IPS-15b (cell line): ENCODE results near the gene NPAS2.

ENCODE experiments used
- H3K27me3 ChIP-seq: one replicate; pipeline ENCODE4 v1.6.1; 2013; ENCODE audit warnings: low read length; ENCODE audit not compliant: control insufficient read depth, insufficient read depth
- H3K36me3 ChIP-seq: one replicate; pipeline ENCODE4 v1.6.1; 2013; ENCODE audit warnings: low read length; ENCODE audit not compliant: control insufficient read depth, insufficient read depth
- H3K4me1 ChIP-seq: one replicate; pipeline ENCODE4 v1.6.1; 2013; ENCODE audit warnings: mild to moderate bottlenecking, low read length; ENCODE audit not compliant: control insufficient read depth, insufficient read depth
- H3K4me3 ChIP-seq: one replicate; pipeline ENCODE4 v1.5.1; 2013; ENCODE audit warnings: low read depth, low read length
- H3K9ac ChIP-seq: one replicate; pipeline ENCODE4 v1.6.1; 2013; ENCODE audit warnings: low read depth, mild to moderate bottlenecking, low read length
- H3K9me3 ChIP-seq: one replicate; pipeline ENCODE4 v1.6.1; 2013; ENCODE audit warnings: mild to moderate bottlenecking, low read length; ENCODE audit not compliant: control insufficient read depth, insufficient read depth

NPAS2 gene

DNA sequence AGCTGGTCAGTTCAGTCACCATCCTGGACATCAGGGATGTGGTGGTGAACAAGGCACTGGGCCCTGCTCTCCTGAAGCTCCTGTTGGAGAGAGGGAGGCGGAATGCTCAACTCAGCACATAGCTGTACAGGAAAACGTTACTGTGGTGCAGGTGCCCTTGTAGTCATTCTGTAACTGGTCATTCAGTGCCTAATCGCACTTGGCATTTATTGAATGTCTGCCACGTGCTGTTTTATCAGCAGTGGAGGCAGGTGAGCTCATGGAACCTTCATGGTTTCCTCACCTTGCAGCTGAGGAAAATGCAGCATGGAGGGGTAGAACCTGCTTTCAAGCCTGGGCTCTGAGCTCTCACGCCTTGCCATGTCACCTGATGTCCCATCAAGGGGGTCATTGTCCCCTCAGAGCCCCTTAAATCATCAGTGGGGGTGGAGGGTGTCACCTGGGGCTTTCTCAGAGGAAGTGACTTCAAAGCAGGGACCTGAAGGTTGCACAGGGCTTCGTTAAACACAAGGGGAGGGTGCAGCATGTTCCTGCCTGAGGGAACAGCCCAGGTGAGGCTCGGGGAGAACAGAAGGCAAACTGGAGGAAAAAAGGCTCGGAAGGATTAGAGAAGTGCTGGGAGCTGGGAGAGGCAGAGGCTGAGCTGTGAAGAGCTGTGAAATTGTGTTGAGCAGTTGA is 126.1 kb downstream of the NPAS2 start:
- Histone ChIP-seq H3K4me3 (no peak overlapping the region), H3K27me3 (no peaks in the 10 kb centered on the region), H3K9ac (no peak overlapping the region), H3K9me3 (no peaks in the 10 kb centered on the region), H3K36me3 (no peaks in the 10 kb centered on the region), H3K4me1 (peaks cover 9% of the 10 kb centered on the region)

DNA sequence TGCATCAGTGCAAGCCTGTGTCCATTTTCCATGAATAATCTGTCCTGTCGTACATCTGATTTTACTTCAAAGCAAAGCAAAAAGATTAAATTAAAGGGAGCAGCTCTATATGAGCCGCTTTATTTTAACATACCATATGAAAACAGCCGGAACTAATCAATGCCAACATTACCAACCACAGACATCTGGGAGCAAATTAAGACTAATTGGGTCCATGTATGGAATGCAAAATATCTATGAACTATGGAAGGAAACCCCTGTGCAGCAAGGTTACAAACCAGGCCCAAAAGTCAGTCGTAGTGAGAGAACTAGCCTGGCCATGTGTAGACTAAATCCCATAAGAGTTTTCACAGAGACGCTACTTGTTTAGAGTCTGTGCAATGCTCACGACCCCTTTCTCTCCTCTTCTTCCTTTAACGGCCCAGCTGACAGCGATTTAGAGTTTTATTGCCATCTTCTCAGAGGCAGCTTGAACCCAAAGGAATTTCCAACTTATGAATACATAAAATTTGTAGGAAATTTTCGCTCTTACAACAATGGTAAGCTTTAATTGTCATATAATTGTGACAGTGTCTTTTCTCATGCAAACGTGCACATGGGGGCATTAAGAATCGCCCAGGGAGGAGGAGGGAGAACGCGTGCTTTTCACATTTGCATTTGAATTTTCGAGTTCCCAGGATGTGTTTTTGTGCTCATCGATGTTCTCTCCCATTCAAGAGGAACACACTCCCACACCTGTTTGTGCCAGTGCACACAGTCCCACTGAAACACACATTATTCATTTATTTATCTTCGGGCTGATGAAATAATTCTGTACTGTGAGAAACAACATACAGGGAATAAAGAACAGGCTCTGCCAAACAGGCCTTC is 129.2 kb downstream of the NPAS2 start:
- Histone ChIP-seq H3K9me3 (no peaks in the 10 kb centered on the region), H3K4me3 (no peak overlapping the region), H3K36me3 (no peaks in the 10 kb centered on the region), H3K27me3 (no peaks in the 10 kb centered on the region), H3K4me1 (peaks cover 9% of the 10 kb centered on the region), H3K9ac (no peak overlapping the region)

- Histone ChIP-seq H3K27me3 (no peaks in the 10 kb centered on the region), H3K4me3 (no peak overlapping the region), H3K36me3 (no peaks in the 10 kb centered on the region), H3K9ac (no peak overlapping the region), H3K4me1 (peaks cover 9% of the 10 kb centered on the region), H3K9me3 (no peaks in the 10 kb centered on the region)
These were observed 132.6 kb downstream of the NPAS2 start for GRCh38 chr2:100952512-100952911.

- Histone ChIP-seq H3K9me3 (no peaks in the 10 kb centered on the region), H3K9ac (no peak overlapping the region), H3K36me3 (no peaks in the 10 kb centered on the region), H3K4me3 (no peak overlapping the region), H3K27me3 (no peaks in the 10 kb centered on the region), H3K4me1 (peaks cover 9% of the 10 kb centered on the region)
These were observed 133.6 kb downstream of the NPAS2 start for GRCh38 chr2:100953406-100954043.

DNA sequence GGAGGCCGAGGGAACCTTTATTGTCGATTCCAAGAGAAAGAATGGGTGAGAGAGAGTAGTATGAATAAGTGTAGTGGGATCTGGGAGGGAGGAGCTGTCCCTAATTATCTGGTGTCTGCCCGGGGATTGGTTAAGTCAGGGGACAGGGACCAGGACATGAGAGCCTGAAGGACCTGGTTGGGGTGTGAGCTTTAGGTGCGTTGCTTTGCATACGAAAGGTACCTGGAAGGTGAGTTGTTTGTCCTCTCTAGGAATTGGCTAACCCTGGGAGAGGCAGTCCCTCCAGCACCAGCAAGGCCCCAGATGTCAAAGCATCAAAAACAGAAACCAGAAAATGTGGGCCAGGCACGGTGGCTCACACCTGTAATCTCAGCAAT is 134.1 kb downstream of the NPAS2 start:
- no peaks in the 10 kb centered on the region for H3K36me3 ChIP-seq
- H3K27me3 ChIP-seq, result no peaks in the 10 kb centered on the region
- H3K4me3 ChIP-seq, result no peak overlapping the region
- H3K9me3 ChIP-seq, result no peaks in the 10 kb centered on the region
- H3K4me1 ChIP-seq, result peaks cover 9% of the 10 kb centered on the region
- no peak overlapping the region for H3K9ac ChIP-seq

GRCh38 chr2:100955226-100955625 is 135.3 kb downstream of the NPAS2 start:
- H3K9ac ChIP-seq, result no peak overlapping the region
- H3K27me3 ChIP-seq, result no peaks in the 10 kb centered on the region
- H3K4me3 ChIP-seq, result no peak overlapping the region
- H3K9me3 ChIP-seq, result no peaks in the 10 kb centered on the region
- H3K4me1 ChIP-seq, result no peaks in the 10 kb centered on the region
- H3K36me3 ChIP-seq, result no peaks in the 10 kb centered on the region

DNA sequence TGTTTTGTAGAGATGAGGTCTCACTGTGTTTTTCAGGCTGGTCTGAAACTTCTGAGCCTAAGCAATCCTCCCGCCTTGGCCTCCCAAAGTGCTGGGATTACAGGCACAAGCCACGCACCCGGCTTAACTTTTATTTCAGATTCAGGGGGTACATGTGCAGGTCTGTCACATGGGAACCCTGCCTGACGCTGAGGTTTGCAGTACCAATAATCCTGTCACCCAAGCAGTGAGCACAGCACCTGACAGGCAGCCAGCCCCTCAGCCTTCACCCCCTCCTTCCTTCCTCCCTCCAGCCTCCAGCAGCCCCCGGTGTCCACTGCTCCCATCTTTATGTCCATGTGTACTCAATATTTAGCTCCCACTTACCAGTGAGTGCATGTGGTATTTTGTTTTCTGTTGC is 136.1 kb downstream of the NPAS2 start:
- Histone ChIP-seq H3K9me3 (no peaks in the 10 kb centered on the region), H3K4me1 (no peaks in the 10 kb centered on the region), H3K36me3 (no peaks in the 10 kb centered on the region)

GRCh38 chr2:100957996-100958653 is 138.2 kb downstream of the NPAS2 start:
- Histone ChIP-seq H3K27me3 (no peaks in the 10 kb centered on the region), H3K9me3 (no peaks in the 10 kb centered on the region), H3K4me3 (no peak overlapping the region), H3K4me1 (no peaks in the 10 kb centered on the region), H3K9ac (no peak overlapping the region), H3K36me3 (no peaks in the 10 kb centered on the region)

More for the DNA sequence above, 136.1 kb downstream of the NPAS2 start:
- Histone ChIP-seq H3K27me3 (no peaks in the 10 kb centered on the region), H3K9ac (no peak overlapping the region), H3K4me3 (no peak overlapping the region)

GRCh38 chr2:100959225-100959880 is 139.4 kb downstream of the NPAS2 start:
- no peak overlapping the region for H3K4me3 ChIP-seq
- H3K36me3 ChIP-seq, result no peaks in the 10 kb centered on the region
- H3K9me3 ChIP-seq, result no peaks in the 10 kb centered on the region
- no peak overlapping the region for H3K9ac ChIP-seq
- no peaks in the 10 kb centered on the region for H3K4me1 ChIP-seq
- no peaks in the 10 kb centered on the region for H3K27me3 ChIP-seq

- no peaks in the 10 kb centered on the region for H3K36me3 ChIP-seq
- H3K4me3 ChIP-seq, result no peak overlapping the region
- H3K9me3 ChIP-seq, result no peaks in the 10 kb centered on the region
- H3K9ac ChIP-seq, result no peak overlapping the region
- H3K27me3 ChIP-seq, result no peaks in the 10 kb centered on the region
- H3K4me1 ChIP-seq, result no peaks in the 10 kb centered on the region
These were observed 140.7 kb downstream of the NPAS2 start for GRCh38 chr2:100960688-100961087.

- H3K4me1 ChIP-seq, result no peaks in the 10 kb centered on the region
- no peaks in the 10 kb centered on the region for H3K27me3 ChIP-seq
- H3K9ac ChIP-seq, result no peak overlapping the region
- no peaks in the 10 kb centered on the region for H3K36me3 ChIP-seq
- H3K9me3 ChIP-seq, result no peaks in the 10 kb centered on the region
- no peak overlapping the region for H3K4me3 ChIP-seq
These were observed 142.6 kb downstream of the NPAS2 start for GRCh38 chr2:100962366-100963025.
